ENCODE data around the gene CPN1.
"Not testable (repeated sequence)": the region's sequence is repeated elsewhere in the genome, so short reads cannot be mapped to it uniquely, and the experiment has no call there.

The CPN1 gene

DNA sequence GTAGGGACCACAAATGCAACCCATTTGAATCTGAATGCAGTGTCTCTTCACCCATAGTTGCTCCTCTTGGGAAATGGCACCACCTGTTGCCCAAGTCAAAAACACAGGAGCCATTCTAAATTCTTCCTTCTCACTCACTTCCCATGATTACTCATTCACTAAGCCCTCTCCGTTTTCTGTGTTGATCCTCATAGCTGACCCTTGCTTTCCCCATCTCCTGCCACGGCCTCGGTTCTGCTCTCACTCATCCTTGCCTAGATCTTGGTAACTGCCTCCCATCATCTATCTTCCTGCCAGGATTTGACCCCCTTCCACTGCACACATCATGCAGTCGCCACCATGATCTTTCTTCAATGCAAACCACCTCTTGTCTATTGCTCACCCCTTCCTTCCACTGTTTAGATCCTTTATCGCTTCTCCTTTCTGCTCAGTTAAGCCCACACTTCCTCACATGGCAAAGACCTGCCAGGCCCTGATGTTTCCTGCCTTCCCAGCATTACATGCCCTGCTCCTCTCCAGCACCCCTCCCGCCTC lies 19.0 kb upstream of the CPN1 start:
- Histone ChIP-seq H3K4me1 (ENCODE audit: control insufficient read depth, low read depth, low read length) (no peaks in the 10 kb centered on the region), H3K9ac (ENCODE audit: low read length) (no peak overlapping the region), H2BK5ac (ENCODE audit: low read length) (no peak overlapping the region), H3K36me3 (ENCODE audit: control insufficient read depth, insufficient read depth, low read length) (no peaks in the 10 kb centered on the region), H2BK15ac (replicated peaks; ENCODE audit: low read depth) (no peak overlapping the region), H3K56ac (ENCODE audit: low read length) (no peak overlapping the region), H3K23ac (ENCODE audit: low read length) (no peak overlapping the region), H3K79me2 (ENCODE audit: control insufficient read depth, insufficient read depth, low read length) (no peaks in the 10 kb centered on the region), H3K79me1 (ENCODE audit: low read length) (no peaks in the 10 kb centered on the region), H4K8ac (ENCODE audit: low read depth, low read length) (no peak overlapping the region), H3K4me3 (ENCODE audit: low read length) (no peak overlapping the region), H3K27me3 (ENCODE audit: insufficient read depth, low read length, poor library complexity) (no peaks in the 10 kb centered on the region), H3K18ac (ENCODE audit: low read length) (no peak overlapping the region), H2AK5ac (ENCODE audit: low read length) (no peak overlapping the region), H3K4me2 (ENCODE audit: low read length) (no peak overlapping the region), H4K5ac (ENCODE audit: low read length) (no peak overlapping the region), H2BK120ac (ENCODE audit: low read depth, low read length) (no peak overlapping the region), H3K27ac (ENCODE audit: low read depth, low read length) (no peak overlapping the region), H3K4ac (ENCODE audit: low read depth, low read length) (no peak overlapping the region)
- WGBS (ENCODE audit: extremely low coverage, insufficient coverage, low lambda C conversion rate), result no CpG with 5 or more reads among the region's 6 CpGs
- DNase-seq, result peak; percentile 67

DNA sequence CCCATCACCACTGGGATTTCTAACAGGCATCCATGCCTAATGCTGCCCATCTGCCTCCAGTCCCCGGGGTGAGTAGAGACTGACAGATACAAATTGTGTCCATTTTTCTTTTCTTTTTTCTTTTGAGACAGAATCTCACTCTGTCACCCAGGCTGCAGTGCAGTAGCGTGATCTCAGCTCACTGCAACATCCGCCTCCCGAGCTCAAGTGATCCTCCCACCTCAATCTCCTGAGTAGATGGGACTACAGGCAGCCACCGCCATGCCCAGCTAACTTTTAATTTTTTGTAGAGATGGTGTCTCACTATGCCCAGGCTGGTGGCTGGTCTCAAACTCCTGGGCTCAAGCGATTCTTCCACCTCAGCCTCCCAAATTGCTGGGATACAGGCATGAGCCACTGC lies 7.6 kb upstream of the CPN1 start:
- Histone ChIP-seq H2BK5ac (ENCODE audit: low read length) (no peak overlapping the region), H3K36me3 (ENCODE audit: control insufficient read depth, insufficient read depth, low read length) (no peaks in the 10 kb centered on the region), H3K18ac (ENCODE audit: low read length) (no peak overlapping the region), H3K79me2 (ENCODE audit: control insufficient read depth, insufficient read depth, low read length) (no peaks in the 10 kb centered on the region), H2BK120ac (ENCODE audit: low read depth, low read length) (no peak overlapping the region), H3K4me3 (ENCODE audit: low read length) (no peak overlapping the region), H3K4me2 (ENCODE audit: low read length) (no peak overlapping the region), H3K4ac (ENCODE audit: low read depth, low read length) (no peak overlapping the region), H3K79me1 (ENCODE audit: low read length) (no peaks in the 10 kb centered on the region), H3K4me1 (ENCODE audit: control insufficient read depth, low read depth, low read length) (no peaks in the 10 kb centered on the region), H3K23ac (ENCODE audit: low read length) (no peak overlapping the region), H3K9ac (ENCODE audit: low read length) (no peak overlapping the region), H4K5ac (ENCODE audit: low read length) (no peak overlapping the region), H3K27me3 (ENCODE audit: insufficient read depth, low read length, poor library complexity) (no peaks in the 10 kb centered on the region), H3K27ac (ENCODE audit: low read depth, low read length) (no peak overlapping the region), H2BK15ac (replicated peaks; ENCODE audit: low read depth) (no peak overlapping the region), H2AK5ac (ENCODE audit: low read length) (no peak overlapping the region), H3K56ac (ENCODE audit: low read length) (no peak overlapping the region), H4K8ac (ENCODE audit: low read depth, low read length) (no peak overlapping the region)
- no peak for DNase-seq
- no CpG with 5 or more reads among the region's 6 CpGs for WGBS (ENCODE audit: extremely low coverage, insufficient coverage, low lambda C conversion rate)

DNA sequence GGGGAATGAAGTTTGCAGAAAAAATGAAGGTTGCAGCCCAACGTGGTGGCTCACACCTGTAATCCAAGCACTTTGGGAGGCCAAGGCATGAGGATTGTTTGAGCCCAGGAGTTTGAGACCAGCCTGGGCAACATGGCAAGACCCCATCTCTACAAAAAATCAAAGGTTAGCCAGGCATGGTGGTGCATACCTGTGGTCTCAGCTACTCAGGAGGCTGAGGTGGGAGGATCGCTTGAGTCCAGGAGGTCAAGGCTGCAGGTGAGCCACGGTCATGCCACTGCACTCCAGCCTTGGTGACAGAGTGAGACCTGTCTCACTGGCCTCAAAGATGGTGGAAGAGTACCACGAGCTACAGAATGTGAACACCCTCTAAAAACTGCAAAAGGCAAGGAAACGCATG lies 5.0 kb upstream of the CPN1 start:
- not testable (repeated sequence) for H4K5ac ChIP-seq (ENCODE audit: low read length); H3K36me3 ChIP-seq (ENCODE audit: control insufficient read depth, insufficient read depth, low read length); H3K4ac ChIP-seq (ENCODE audit: low read depth, low read length); H3K56ac ChIP-seq (ENCODE audit: low read length); H2BK120ac ChIP-seq (ENCODE audit: low read depth, low read length); H2BK15ac ChIP-seq (replicated peaks; ENCODE audit: low read depth); H3K27me3 ChIP-seq (ENCODE audit: insufficient read depth, low read length, poor library complexity); H3K4me2 ChIP-seq (ENCODE audit: low read length); H3K18ac ChIP-seq (ENCODE audit: low read length); H3K27ac ChIP-seq (ENCODE audit: low read depth, low read length); H3K79me1 ChIP-seq (ENCODE audit: low read length); DNase-seq; H3K4me3 ChIP-seq (ENCODE audit: low read length); H3K23ac ChIP-seq (ENCODE audit: low read length); H2AK5ac ChIP-seq (ENCODE audit: low read length); H2BK5ac ChIP-seq (ENCODE audit: low read length); H3K79me2 ChIP-seq (ENCODE audit: control insufficient read depth, insufficient read depth, low read length); H3K9ac ChIP-seq (ENCODE audit: low read length); H4K8ac ChIP-seq (ENCODE audit: low read depth, low read length); H3K4me1 ChIP-seq (ENCODE audit: control insufficient read depth, low read depth, low read length)
- WGBS (ENCODE audit: extremely low coverage, insufficient coverage, low lambda C conversion rate), result no CpG with 5 or more reads among the region's 5 CpGs

DNA sequence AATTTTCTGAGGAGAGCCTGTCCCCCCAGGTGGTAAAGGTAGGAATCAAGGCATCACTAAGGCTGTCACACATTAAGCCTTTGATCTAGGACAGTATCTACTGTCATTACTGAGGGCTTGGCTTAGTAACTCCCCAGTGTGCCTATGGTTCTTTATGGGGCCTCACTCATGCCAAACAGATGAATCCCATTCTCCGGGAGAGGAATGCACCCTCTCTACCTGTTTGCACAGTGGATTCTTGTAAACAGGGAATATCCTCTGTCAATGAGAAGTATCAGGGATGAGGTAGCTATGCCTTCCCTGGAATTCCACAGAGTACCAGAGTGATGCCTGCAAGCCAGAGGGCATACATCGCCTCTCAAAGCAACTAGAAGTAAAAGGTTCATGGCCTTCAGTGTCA lies 3.9 kb upstream of the CPN1 start:
- Histone ChIP-seq H2BK15ac (replicated peaks; ENCODE audit: low read depth) (no peak overlapping the region), H3K4me3 (ENCODE audit: low read length) (no peak overlapping the region), H3K79me1 (ENCODE audit: low read length) (no peaks in the 10 kb centered on the region), H3K23ac (ENCODE audit: low read length) (no peak overlapping the region), H3K4me1 (ENCODE audit: control insufficient read depth, low read depth, low read length) (no peaks in the 10 kb centered on the region), H3K18ac (ENCODE audit: low read length) (no peak overlapping the region), H3K27me3 (ENCODE audit: insufficient read depth, low read length, poor library complexity) (no peaks in the 10 kb centered on the region), H2BK120ac (ENCODE audit: low read depth, low read length) (no peak overlapping the region), H4K5ac (ENCODE audit: low read length) (no peak overlapping the region), H3K9ac (ENCODE audit: low read length) (no peak overlapping the region), H3K4ac (ENCODE audit: low read depth, low read length) (no peak overlapping the region), H2AK5ac (ENCODE audit: low read length) (no peak overlapping the region), H2BK5ac (ENCODE audit: low read length) (no peak overlapping the region), H4K8ac (ENCODE audit: low read depth, low read length) (no peak overlapping the region), H3K36me3 (ENCODE audit: control insufficient read depth, insufficient read depth, low read length) (no peaks in the 10 kb centered on the region), H3K56ac (ENCODE audit: low read length) (no peak overlapping the region), H3K79me2 (ENCODE audit: control insufficient read depth, insufficient read depth, low read length) (no peaks in the 10 kb centered on the region), H3K27ac (ENCODE audit: low read depth, low read length) (no peak overlapping the region), H3K4me2 (ENCODE audit: low read length) (no peak overlapping the region)
- no peak for DNase-seq
- WGBS (ENCODE audit: extremely low coverage, insufficient coverage, low lambda C conversion rate), result no CpG with 5 or more reads among the region's 2 CpGs

DNA sequence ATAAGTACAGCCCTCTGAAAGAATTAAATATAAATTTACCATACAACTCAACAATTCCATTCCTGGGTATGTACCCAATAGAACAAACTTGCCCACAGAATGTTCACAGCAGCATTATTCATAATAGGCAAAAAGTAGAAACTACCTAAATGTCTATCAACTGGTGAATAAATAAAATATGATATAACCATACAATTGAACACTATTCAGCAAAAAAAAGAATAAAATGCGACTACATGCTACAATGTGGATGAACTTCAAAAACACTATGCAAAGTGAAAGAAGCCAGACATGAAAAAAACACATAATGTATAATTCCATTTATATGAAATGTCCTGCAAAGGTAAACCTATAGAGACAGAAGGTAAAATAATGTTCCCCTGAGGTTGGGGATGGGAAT lies 2.0 kb upstream of the CPN1 start:
- Histone ChIP-seq H3K27me3 (ENCODE audit: insufficient read depth, low read length, poor library complexity) (no peaks in the 10 kb centered on the region), H3K27ac (ENCODE audit: low read depth, low read length) (no peak overlapping the region), H2AK5ac (ENCODE audit: low read length) (no peak overlapping the region), H3K36me3 (ENCODE audit: control insufficient read depth, insufficient read depth, low read length) (no peaks in the 10 kb centered on the region), H2BK120ac (ENCODE audit: low read depth, low read length) (no peak overlapping the region), H3K9ac (ENCODE audit: low read length) (no peak overlapping the region), H3K4ac (ENCODE audit: low read depth, low read length) (no peak overlapping the region), H4K8ac (ENCODE audit: low read depth, low read length) (no peak overlapping the region), H3K79me1 (ENCODE audit: low read length) (no peaks in the 10 kb centered on the region), H3K79me2 (ENCODE audit: control insufficient read depth, insufficient read depth, low read length) (no peaks in the 10 kb centered on the region), H4K5ac (ENCODE audit: low read length) (no peak overlapping the region), H3K4me2 (ENCODE audit: low read length) (no peak overlapping the region), H2BK15ac (replicated peaks; ENCODE audit: low read depth) (no peak overlapping the region), H3K23ac (ENCODE audit: low read length) (no peak overlapping the region), H2BK5ac (ENCODE audit: low read length) (no peak overlapping the region), H3K56ac (ENCODE audit: low read length) (no peak overlapping the region), H3K4me1 (ENCODE audit: control insufficient read depth, low read depth, low read length) (no peaks in the 10 kb centered on the region), H3K4me3 (ENCODE audit: low read length) (no peak overlapping the region), H3K18ac (ENCODE audit: low read length) (no peak overlapping the region)
- no CpG with 5 or more reads among the region's 1 CpG for WGBS (ENCODE audit: extremely low coverage, insufficient coverage, low lambda C conversion rate)
- no peak for DNase-seq

DNA sequence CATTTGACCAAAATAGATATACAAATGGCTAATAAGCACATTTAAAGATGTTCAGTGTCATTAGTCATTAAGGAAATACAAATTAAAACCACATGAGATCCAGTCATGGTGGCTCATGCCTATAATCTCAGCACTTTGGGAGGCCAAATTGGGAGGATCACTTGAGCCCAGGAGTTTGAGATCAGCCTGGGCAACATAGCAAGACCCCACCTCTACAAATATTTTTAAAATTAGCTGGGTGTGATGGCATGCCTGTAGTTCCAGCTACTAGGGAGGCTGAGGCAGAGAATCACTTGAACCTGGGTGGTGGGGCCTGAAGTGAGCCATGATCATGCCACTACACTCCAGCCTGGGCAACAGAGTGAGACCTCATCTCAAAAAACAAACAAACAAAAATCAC lies 607 bp upstream of the CPN1 start:
- not testable (repeated sequence) for DNase-seq; H4K8ac ChIP-seq (ENCODE audit: low read depth, low read length); H3K4ac ChIP-seq (ENCODE audit: low read depth, low read length); H3K23ac ChIP-seq (ENCODE audit: low read length); H2AK5ac ChIP-seq (ENCODE audit: low read length); H4K5ac ChIP-seq (ENCODE audit: low read length); H3K4me2 ChIP-seq (ENCODE audit: low read length); H3K18ac ChIP-seq (ENCODE audit: low read length); H3K36me3 ChIP-seq (ENCODE audit: control insufficient read depth, insufficient read depth, low read length); H3K4me1 ChIP-seq (ENCODE audit: control insufficient read depth, low read depth, low read length); H3K79me2 ChIP-seq (ENCODE audit: control insufficient read depth, insufficient read depth, low read length); H2BK5ac ChIP-seq (ENCODE audit: low read length); H3K9ac ChIP-seq (ENCODE audit: low read length); H3K27ac ChIP-seq (ENCODE audit: low read depth, low read length); H2BK15ac ChIP-seq (replicated peaks; ENCODE audit: low read depth); H3K56ac ChIP-seq (ENCODE audit: low read length); H3K4me3 ChIP-seq (ENCODE audit: low read length); H3K79me1 ChIP-seq (ENCODE audit: low read length); H3K27me3 ChIP-seq (ENCODE audit: insufficient read depth, low read length, poor library complexity); H2BK120ac ChIP-seq (ENCODE audit: low read depth, low read length)
